Activated naive CD4-positive, alpha-beta T cell treated with anti-CD3 and anti-CD28 coated beads, Interleukin-2, amount 50 U/mL, for 72 hours (primary cell): ENCODE measurements around the gene ARL14EPL. TPM values are rescaled to one million over a fixed set of nuclear protein-coding genes. Genes with fewer than 3 reads are reported as not detected.

Experiments used
- ATAC-seq, 2 donors: fragments of 150-1000 bp; cut with Tn5 transposase; 2 replicates each; pipeline ENCODE4 v1.10.0; 2021; ENCODE audit warnings: mild to moderate bottlenecking in 2 of 2, moderate library complexity in 2 of 2
- DNase-seq, 2 donors: peaks; one replicate each; pipeline ENCODE4 v3.0.0; 2021 to 2022; ENCODE audit warnings: low spot score in 2 of 2
- H3K27ac Mint-ChIP-seq, 2 donors: one replicate each; pipeline ENCODE4 v1.8.0; 2022; ENCODE audit warnings: mild to moderate bottlenecking in 2 of 2, mixed read lengths in 2 of 2
- H3K36me3 Mint-ChIP-seq, 2 donors: one replicate each; pipeline ENCODE4 v1.8.0; 2022; ENCODE audit warnings: mixed read lengths in 2 of 2
- H3K9me3 Mint-ChIP-seq, 2 donors: one replicate each; pipeline ENCODE4 v1.8.0; 2022; ENCODE audit warnings: mixed read lengths in 2 of 2
- total RNA-seq, 2 donors: library from RNA; stranded (reverse); gene quantifications; one replicate each; pipeline ENCODE4 v1.2.3, GENCODE V29; 2022

The ARL14EPL gene
- total RNA-seq = not detected

GRCh38 chr5:116032094-116032517 lies at the start of gene ARL14EPL:
ARL14EPL (plus strand) TSS chr5:116032472; CDS start chr5:116051466, 18,994 bp downstream.
- no peaks in the 10 kb centered on the region for H3K9me3 Mint-ChIP-seq
- ATAC-seq (no peak), DNase-seq (no peak)
- no peak within 1 kb of the TSS for H3K27ac Mint-ChIP-seq
- H3K36me3 Mint-ChIP-seq = no peaks in the 10 kb centered on the region

GRCh38 chr5:115983519-115983918 lies 48.8 kb upstream of the ARL14EPL start:
- Mint-ChIP-seq H3K9me3 (no peaks in the 10 kb centered on the region), H3K27ac (no peak overlapping the region), H3K36me3 (peaks cover 0 to 4% of the 10 kb centered on the region in 2 donors)
- no peak for ATAC-seq
- DNase-seq = no peak

GRCh38 chr5:115985802-115986757 lies 46.2 kb upstream of the ARL14EPL start:
- no peak for ATAC-seq
- no peaks in the 10 kb centered on the region for H3K36me3 Mint-ChIP-seq
- H3K27ac Mint-ChIP-seq = no peak overlapping the region
- H3K9me3 Mint-ChIP-seq = no peaks in the 10 kb centered on the region
- DNase-seq = no peak

GRCh38 chr5:115988002-115988401 lies 44.3 kb upstream of the ARL14EPL start:
- DNase-seq (no peak), ATAC-seq (no peak)
- Mint-ChIP-seq H3K27ac (no peak overlapping the region), H3K9me3 (no peaks in the 10 kb centered on the region), H3K36me3 (no peaks in the 10 kb centered on the region)

GRCh38 chr5:115992848-115993350 lies 39.4 kb upstream of the ARL14EPL start:
- ATAC-seq (no peak), DNase-seq (no peak)
- no peak overlapping the region for H3K27ac Mint-ChIP-seq
- H3K9me3 Mint-ChIP-seq = no peaks in the 10 kb centered on the region
- H3K36me3 Mint-ChIP-seq = no peaks in the 10 kb centered on the region

GRCh38 chr5:115995351-115995750 lies 36.9 kb upstream of the ARL14EPL start:
- DNase-seq = no peak
- no peaks in the 10 kb centered on the region for H3K9me3 Mint-ChIP-seq
- no peak for ATAC-seq
- H3K27ac Mint-ChIP-seq = no peak overlapping the region
- H3K36me3 Mint-ChIP-seq = no peaks in the 10 kb centered on the region

- ATAC-seq (no peak), DNase-seq (no peak)
- H3K36me3 Mint-ChIP-seq = no peaks in the 10 kb centered on the region
- no peaks in the 10 kb centered on the region for H3K9me3 Mint-ChIP-seq
- H3K27ac Mint-ChIP-seq = no peak overlapping the region
These were observed 30.0 kb upstream of the ARL14EPL start for GRCh38 chr5:116002116-116002906.

- DNase-seq (no peak), ATAC-seq (no peak)
- no peaks in the 10 kb centered on the region for H3K36me3 Mint-ChIP-seq
These were observed 28.0 kb upstream of the ARL14EPL start for GRCh38 chr5:116004248-116004647.

GRCh38 chr5:116009806-116010205 lies 22.5 kb upstream of the ARL14EPL start:
- H3K36me3 Mint-ChIP-seq = no peaks in the 10 kb centered on the region
- H3K9me3 Mint-ChIP-seq = no peaks in the 10 kb centered on the region
- no peak overlapping the region for H3K27ac Mint-ChIP-seq
- DNase-seq (no peak), ATAC-seq (no peak)

More at GRCh38 chr5:116004248-116004647, 28.0 kb upstream of the ARL14EPL start:
- H3K9me3 Mint-ChIP-seq = no peaks in the 10 kb centered on the region
- no peak overlapping the region for H3K27ac Mint-ChIP-seq

GRCh38 chr5:116011046-116011445 lies 21.2 kb upstream of the ARL14EPL start:
- Mint-ChIP-seq H3K27ac (no peak overlapping the region), H3K9me3 (no peaks in the 10 kb centered on the region), H3K36me3 (no peaks in the 10 kb centered on the region)
- ATAC-seq = no peak
- DNase-seq = no peak

GRCh38 chr5:116013207-116013785 lies 19.0 kb upstream of the ARL14EPL start:
- ATAC-seq (no peak), DNase-seq (no peak)
- H3K9me3 Mint-ChIP-seq = no peaks in the 10 kb centered on the region
- no peak overlapping the region for H3K27ac Mint-ChIP-seq
- H3K36me3 Mint-ChIP-seq = no peaks in the 10 kb centered on the region

GRCh38 chr5:116013936-116014335 lies 18.3 kb upstream of the ARL14EPL start:
- DNase-seq (no peak), ATAC-seq (no peak)
- H3K9me3 Mint-ChIP-seq = no peaks in the 10 kb centered on the region
- no peaks in the 10 kb centered on the region for H3K36me3 Mint-ChIP-seq
- H3K27ac Mint-ChIP-seq = no peak overlapping the region

GRCh38 chr5:116023619-116024018 lies 8.7 kb upstream of the ARL14EPL start:
- no peaks in the 10 kb centered on the region for H3K9me3 Mint-ChIP-seq
- ATAC-seq (no peak), DNase-seq (no peak)
- H3K36me3 Mint-ChIP-seq = no peaks in the 10 kb centered on the region
- H3K27ac Mint-ChIP-seq = no peak overlapping the region

- H3K27ac Mint-ChIP-seq = no peak overlapping the region
- no peaks in the 10 kb centered on the region for H3K9me3 Mint-ChIP-seq
- DNase-seq (no peak), ATAC-seq (no peak)
- H3K36me3 Mint-ChIP-seq = no peaks in the 10 kb centered on the region
These were observed 6.4 kb upstream of the ARL14EPL start for GRCh38 chr5:116025866-116026265.

GRCh38 chr5:116032991-116033390 lies 719 bp downstream of the ARL14EPL start:
- ATAC-seq = no peak
- Mint-ChIP-seq H3K27ac (no peak overlapping the region), H3K36me3 (no peaks in the 10 kb centered on the region), H3K9me3 (no peaks in the 10 kb centered on the region)
- DNase-seq = no peak

GRCh38 chr5:116035123-116035522 lies 2.9 kb downstream of the ARL14EPL start:
- Mint-ChIP-seq H3K36me3 (no peaks in the 10 kb centered on the region), H3K27ac (no peak overlapping the region), H3K9me3 (no peaks in the 10 kb centered on the region)
- no peak for ATAC-seq
- no peak for DNase-seq
